GM12878 (cell line): ENCODE measurements around the gene CDK13. TPM values are rescaled to one million over a fixed set of nuclear protein-coding genes. Genes with fewer than 3 reads are reported as not detected.
A peak's percentile ranks its signal among the peaks of the same experiment; 100 is the strongest.

Experiments used
- ATAC-seq: fragments of 200-7000 bp; cut with Tn5 transposase; 3 replicates; pipeline ENCODE4 v1.9.1; 2020; ENCODE audit warnings: mild to moderate bottlenecking, moderate library complexity
- BruUV-seq: library from RNA; stranded (reverse); fragments of 400-500 nt; replicated peaks from 2 replicates; lab custom pipeline; 2021; lab: Mats Ljungman, UMichigan
- CTCF ChIA-PET: fragments of 300-600 bp; sonication (Branson Sonifier 250); formaldehyde crosslinking; extraction: SDS; loops from one replicate; lab custom pipeline; 2021; ENCODE audit warnings: inconsistent platforms; lab: Yijun Ruan, JAX
- POLR2A ChIA-PET: fragments of 350-600 bp; formaldehyde crosslinking; extraction: SDS; loops from one replicate; lab custom pipeline; 2021; ENCODE audit warnings: inconsistent platforms; lab: Charles Lee
- RAD21 ChIA-PET: fragments of 300-600 bp; sonication (Branson Sonifier 250); formaldehyde crosslinking; loops from one replicate; lab custom pipeline; 2023; ENCODE audit warnings: antibody characterized with exemption; ENCODE audit not compliant: unreplicated experiment; lab: Charles Lee
- SMC1A ChIA-PET: fragments of 300-600 bp; sonication (Branson Sonifier 250); formaldehyde crosslinking; loops from one replicate; lab custom pipeline; 2023; ENCODE audit not compliant: unreplicated experiment, uncharacterized antibody; lab: Charles Lee
- DNase-seq: peaks from one replicate; pipeline ENCODE4 v3.0.0-alpha.2; 2011; ENCODE audit warnings: low read depth, low spot score
- FAIRE-seq: peaks from 3 replicates; lab custom pipeline; 2011; peaks lifted over from hg19 to GRCh38; lab: Jason Lieb, UNC
- H2AFZ ChIP-seq: 2 replicates; pipeline ENCODE4 v1.6.0; 2011; ENCODE audit warnings: low read depth, low read length, control low read depth; ENCODE audit not compliant: control insufficient read depth
- H3K27ac ChIP-seq: 2 replicates; pipeline ENCODE4 v1.5.1; 2011; ENCODE audit warnings: control low read depth; ENCODE audit not compliant: control insufficient read depth, insufficient read depth
- H3K27me3 ChIP-seq, 2 experiments: replicated peaks in 1 of 2; 2 replicates each; pipeline versions ENCODE4 v1.6.0 to v1.6.1; 2011; ENCODE audit warnings: low read length in 1 of 2; ENCODE audit not compliant: control insufficient read depth in 2 of 2, insufficient read depth in 2 of 2
- H3K36me3 ChIP-seq, 2 experiments: 2 replicates each; pipeline ENCODE4 v1.5.1; 2011; ENCODE audit warnings: low read length in 1 of 2; ENCODE audit not compliant: control insufficient read depth in 2 of 2, insufficient read depth in 2 of 2
- H3K4me1 ChIP-seq: 2 replicates; pipeline ENCODE4 v1.6.1; 2011; ENCODE audit warnings: mild to moderate bottlenecking, low read length, moderate library complexity, mixed read lengths; ENCODE audit not compliant: control insufficient read depth, insufficient read depth
- H3K4me2 ChIP-seq: 2 replicates; pipeline ENCODE4 v1.6.0; 2011; ENCODE audit warnings: control low read depth; ENCODE audit not compliant: control insufficient read depth, insufficient read depth
- H3K4me3 ChIP-seq: fragments of 200-600 bp; sonication (generic); 2 replicates; pipeline ENCODE4 v1.5.1; 2016
- H3K79me2 ChIP-seq: 2 replicates; pipeline ENCODE4 v1.6.0; 2011; ENCODE audit warnings: low read length; ENCODE audit not compliant: control insufficient read depth, insufficient read depth
- H3K9ac ChIP-seq: 2 replicates; pipeline ENCODE4 v1.8.0; 2011; ENCODE audit warnings: low read length, control low read depth, mixed read lengths; ENCODE audit not compliant: control insufficient read depth, insufficient read depth
- H3K9me3 ChIP-seq: replicated peaks from 3 replicates; pipeline ENCODE4 v1.5.1; 2011; ENCODE audit warnings: mild to moderate bottlenecking, low read length; ENCODE audit not compliant: control insufficient read depth, insufficient read depth
- H4K20me1 ChIP-seq: 2 replicates; pipeline ENCODE4 v1.6.0; 2011; ENCODE audit not compliant: control insufficient read depth, insufficient read depth
- EP300 ChIP-seq, 2 experiments: fragments of 150-350 bp in 1 of 2; IDR thresholded peaks; 2 replicates each; pipeline ENCODE4 v1.6.1; 2011 to 2012; ENCODE audit warnings: low read depth in 2 of 2, low read length in 2 of 2, borderline replicate concordance in 1 of 2, improper control_type of control experiment in 1 of 2, inconsistent platforms in 1 of 2; ENCODE audit not compliant: control insufficient read depth in 1 of 2
- IKZF2 ChIP-seq, 2 experiments: fragments of 450-650 bp; IDR thresholded peaks; 2 replicates each; pipeline ENCODE4 v1.6.1; 2017; ENCODE audit warnings: mild to moderate bottlenecking in 2 of 2, moderate library complexity in 2 of 2
- NBN ChIP-seq: fragments of 450-650 bp; IDR thresholded peaks from 2 replicates; pipeline ENCODE4 v1.6.1; 2016
- NKRF ChIP-seq: fragments of 450-650 bp; conservative IDR thresholded peaks from 2 replicates; pipeline ENCODE4 v1.6.1; 2017; ENCODE audit warnings: mild to moderate bottlenecking, moderate library complexity
- RELB ChIP-seq: fragments of 450-650 bp; IDR thresholded peaks from 2 replicates; pipeline ENCODE4 v1.6.1; 2017; ENCODE audit warnings: low read depth, mild to moderate bottlenecking, moderate library complexity
- SMAD5 ChIP-seq: IDR thresholded peaks from 2 replicates; pipeline ENCODE4 v1.6.1; 2016; ENCODE audit warnings: antibody characterized with exemption, low read depth
- SPI1 ChIP-seq: IDR thresholded peaks from 2 replicates; pipeline ENCODE4 v1.6.1; 2011; ENCODE audit warnings: low read depth, mild to moderate bottlenecking, low read length, moderate library complexity, borderline replicate concordance; ENCODE audit not compliant: insufficient read depth
- USF1 ChIP-seq: IDR thresholded peaks from 2 replicates; pipeline ENCODE4 v1.6.1; 2011; ENCODE audit warnings: borderline replicate concordance, low read depth, mild to moderate bottlenecking, moderate library complexity, mixed read lengths, low read length; ENCODE audit not compliant: insufficient read depth; ENCODE audit errors: extremely low read length
- USF2 ChIP-seq: IDR thresholded peaks from 2 replicates; pipeline ENCODE4 v1.6.1; 2011; ENCODE audit warnings: low read depth, low read length, improper control_type of control experiment, borderline replicate concordance
- ZBTB11 ChIP-seq: fragments of 450-650 bp; formaldehyde crosslinking; IDR thresholded peaks from 2 replicates; pipeline ENCODE4 v1.5.0; 2022; ENCODE audit warnings: mild to moderate bottlenecking, missing genetic modification characterization
- ZNF207 ChIP-seq: fragments of 450-650 bp; IDR thresholded peaks from 2 replicates; pipeline ENCODE4 v1.6.1; 2014; ENCODE audit warnings: antibody characterized with exemption, mild to moderate bottlenecking, borderline replicate concordance
- WGBS: methylation state at CpG from one replicate; pipeline ENCODE4 v1.1.6; 2016; ENCODE audit warnings: low lambda C conversion rate; ENCODE audit not compliant: insufficient replicate concordance, insufficient coverage; ENCODE audit errors: missing lambda C conversion rate; 5-methylcytosine and 5-hydroxymethylcytosine counted together
- in situ Hi-C: fragments of 300-500 bp; cut with MboI; formaldehyde crosslinking; loops from 9 replicates; pipeline ENCODE4 v1.14.3; 2018; ENCODE audit warnings: mixed read lengths
- intact Hi-C: fragments of 100-400 bp; cut with micrococcal nuclease; formaldehyde crosslinking; loops from one replicate; pipeline ENCODE4 v1.14.2; 2022; ENCODE audit not compliant: unreplicated experiment
- polyA plus RNA-seq, 11 experiments: library from polyadenylated mRNA; depleted of rRNA in 4 of 11; unstranded in 6 of 11; stranded (reverse) in 5 of 11; fragments of >200 nt; fragmentation: Nextera tagmentation in 4 of 11; fragmentation: Illumina TruSeq in 1 of 11; extraction: Ambion mirVana in 4 of 11; extraction: Trizol in 1 of 11; gene quantifications; 1 replicate in 1 of 11; 2 replicates in 10 of 11; pipeline versions ENCODE4 v1.2.1 to v1.2.3, GENCODE V29; 2011 to 2016; ENCODE audit warnings: inconsistent platforms in 2 of 11, missing spikeins in 2 of 11, low read depth in 1 of 11
- total RNA-seq, 4 experiments: library from RNA; depleted of rRNA in 3 of 4; stranded (reverse); fragments of >200 nt in 3 of 4; fragmentation: Illumina TruSeq in 1 of 4; extraction: Trizol in 1 of 4; gene quantifications; 2 replicates each; pipeline versions ENCODE4 v1.2.1 to v1.2.3, GENCODE V29; 2013 to 2021

The CDK13 gene
- total and polyA plus RNA-seq, 10 of the 15 experiments (the other 5 are each of a cell fraction or from before 2014, with no cell fraction given), result 10.8 to 44.4 (median 28.0) TPM

- TF ChIP-seq NKRF, result no peak
- TF ChIP-seq USF1, result no peak
- TF ChIP-seq ZBTB11 (CRISPR knock-in tag), result no peak
Observed at GRCh38 chr7:39954694-39955093, 4.6 kb downstream of the CDK13 start (continued).

- peaks cover 5% of the 10 kb centered on the region; the same call in 1 of the 2 replicates for H3K4me1 ChIP-seq
- no peak for FAIRE-seq
- 33% methylated on average over 3 of the region's 3 CpGs for WGBS
- ATAC-seq, result peak; percentile 53
- POLR2A ChIA-PET, result interaction anchor here (1.0 to 1.8 kb wide), 4 partner anchors 10 to 627 kb away, joined by 3 to 13 read pairs (median 4); no protein-coding TSS in a partner anchor
- H3K36me3 ChIP-seq, result peaks cover 0 to 9% of the 10 kb centered on the region in 2 experiments; a peak in 2 of 4 replicates
- H3K27me3 ChIP-seq, result no peaks in the 10 kb centered on the region
- RAD21 ChIA-PET, result interaction anchor here (1.5 to 2.4 kb wide), 3 partner anchors 10 to 42 kb away, joined by 5 to 10 read pairs (median 5); no protein-coding TSS in a partner anchor
- SMC1A ChIA-PET, result interaction anchor here (1.1 to 6.3 kb wide), 9 partner anchors 9 to 93 kb away, joined by 3 to 52 read pairs (median 4); no protein-coding TSS in a partner anchor
- H3K79me2 ChIP-seq, result peaks cover 82% of the 10 kb centered on the region
- intact Hi-C loops, result loop anchor here (10.0 kb wide), 1 partner anchor 747 kb away; no protein-coding TSS in a partner anchor
- H3K9me3 ChIP-seq, result peaks cover 2% of the 10 kb centered on the region; the same call in 2 of the 3 replicates
- CTCF ChIA-PET, result interaction anchor here (0.6 to 2.0 kb wide), 5 partner anchors 27 to 657 kb away, joined by 3 to 8 read pairs (median 5); no protein-coding TSS in a partner anchor
- H3K4me3 ChIP-seq, result peak overlapping the region; percentile 49
- H3K27ac ChIP-seq, result no peak overlapping the region
- H3K4me2 ChIP-seq, result peak overlapping the region; percentile 59
- H4K20me1 ChIP-seq, result no peaks in the 10 kb centered on the region; the same call in 1 of the 2 replicates
- no peak overlapping the region for H3K9ac ChIP-seq
- H2AFZ ChIP-seq, result no peak overlapping the region
- DNase-seq, result no peak
- no TSS peak for BruUV-seq
- in situ Hi-C loops, result no loop called here
- TF ChIP-seq RELB (0 out of 2 replicates have a peak, but pooled peaks have one; percentile 38), USF2 (no peak), NBN (no peak), IKZF2 (IDR thresholded peaks at IDR 0.05) (peak; percentile 70 to 71; a peak in 3 of 4 replicates), EP300 (IDR thresholded peaks at IDR 0.05; ENCODE audit: borderline replicate concordance in 1 of 2, control insufficient read depth in 1 of 2, low read depth in 2 of 2, low read length in 2 of 2) (0 out of 4 replicates have a peak, but pooled peaks of 1 of the 2 experiments have one; percentile 28), SPI1 (peak; percentile 80), ZNF207 (no peak), SMAD5 (no peak)
Observed at GRCh38 chr7:39958038-39958437, 8.0 kb downstream of the CDK13 start.
